ENCODE results near the gene MTHFSD. TPM values are rescaled to one million over a fixed set of nuclear protein-coding genes. Genes with fewer than 3 reads are reported as not detected.

The MTHFSD gene
- total RNA-seq, 1 experiment from 2014 or later, result 47.8 TPM

GRCh38 chr16:86500708-86501510 is 54.1 kb downstream of the MTHFSD start:
- Mint-ChIP-seq H3K27me3 (ENCODE audit: unreplicated experiment) (peaks cover 99% of the 10 kb centered on the region), H3K27ac (ENCODE audit: unreplicated experiment) (no peak overlapping the region), H3K36me3 (ENCODE audit: insufficient read depth, unreplicated experiment) (peaks cover 3% of the 10 kb centered on the region), H3K4me1 (ENCODE audit: low read depth, unreplicated experiment) (peaks cover 8% of the 10 kb centered on the region), H3K4me3 (ENCODE audit: low read depth, unreplicated experiment) (no peak overlapping the region), H3K9me3 (ENCODE audit: low read depth, unreplicated experiment) (no peaks in the 10 kb centered on the region)
- TF ChIP-seq CTCF (IDR thresholded peaks at IDR 0.05; ENCODE audit: unreplicated experiment), result no peak
- CTCF ChIA-PET, result interaction anchor here (1.0 kb wide), 1 partner anchor 86 kb away, joined by 3 read pairs; no protein-coding TSS in a partner anchor
- intact Hi-C loops (cut with micrococcal nuclease; ENCODE audit: unreplicated experiment), result no loop called here
- BruUV-seq (replicated peaks), result no TSS peak
- no peak for DNase-seq

GRCh38 chr16:86499889-86500707 is 54.9 kb downstream of the MTHFSD start:
- CTCF ChIA-PET, result no interaction called here
- Mint-ChIP-seq H3K9me3 (ENCODE audit: low read depth, unreplicated experiment) (no peaks in the 10 kb centered on the region), H3K27ac (ENCODE audit: unreplicated experiment) (no peak overlapping the region), H3K4me1 (ENCODE audit: low read depth, unreplicated experiment) (peaks cover 8% of the 10 kb centered on the region), H3K4me3 (ENCODE audit: low read depth, unreplicated experiment) (no peak overlapping the region), H3K27me3 (ENCODE audit: unreplicated experiment) (peaks cover 99% of the 10 kb centered on the region), H3K36me3 (ENCODE audit: insufficient read depth, unreplicated experiment) (peaks cover 3% of the 10 kb centered on the region)
- intact Hi-C loops (cut with micrococcal nuclease; ENCODE audit: unreplicated experiment), result no loop called here
- no peak for DNase-seq
- no TSS peak for BruUV-seq (replicated peaks)
- TF ChIP-seq CTCF (IDR thresholded peaks at IDR 0.05; ENCODE audit: unreplicated experiment), result no peak

GRCh38 chr16:86499440-86499786 is 55.6 kb downstream of the MTHFSD start:
- no peak overlapping the region for H3K4me3 Mint-ChIP-seq (ENCODE audit: low read depth, unreplicated experiment)
- BruUV-seq (replicated peaks), result no TSS peak
- no peak for DNase-seq
- peaks cover 99% of the 10 kb centered on the region for H3K27me3 Mint-ChIP-seq (ENCODE audit: unreplicated experiment)
- H3K27ac Mint-ChIP-seq (ENCODE audit: unreplicated experiment), result no peak overlapping the region
- intact Hi-C loops (cut with micrococcal nuclease; ENCODE audit: unreplicated experiment), result no loop called here
- CTCF ChIA-PET, result no interaction called here
- peaks cover 8% of the 10 kb centered on the region for H3K4me1 Mint-ChIP-seq (ENCODE audit: low read depth, unreplicated experiment)
- peaks cover 3% of the 10 kb centered on the region for H3K36me3 Mint-ChIP-seq (ENCODE audit: insufficient read depth, unreplicated experiment)
- H3K9me3 Mint-ChIP-seq (ENCODE audit: low read depth, unreplicated experiment), result no peaks in the 10 kb centered on the region
- no peak for TF ChIP-seq CTCF (IDR thresholded peaks at IDR 0.05; ENCODE audit: unreplicated experiment)

GRCh38 chr16:86498671-86499439 is 56.2 kb downstream of the MTHFSD start:
- no peak overlapping the region for H3K4me3 Mint-ChIP-seq (ENCODE audit: low read depth, unreplicated experiment)
- H3K27me3 Mint-ChIP-seq (ENCODE audit: unreplicated experiment), result peaks cover 99% of the 10 kb centered on the region
- no TSS peak for BruUV-seq (replicated peaks)
- no peaks in the 10 kb centered on the region for H3K9me3 Mint-ChIP-seq (ENCODE audit: low read depth, unreplicated experiment)
- no peak for DNase-seq
- TF ChIP-seq CTCF (IDR thresholded peaks at IDR 0.05; ENCODE audit: unreplicated experiment), result no peak
- CTCF ChIA-PET, result no interaction called here
- intact Hi-C loops (cut with micrococcal nuclease; ENCODE audit: unreplicated experiment), result no loop called here
- H3K27ac Mint-ChIP-seq (ENCODE audit: unreplicated experiment), result no peak overlapping the region
- H3K36me3 Mint-ChIP-seq (ENCODE audit: insufficient read depth, unreplicated experiment), result peaks cover 3% of the 10 kb centered on the region
- peaks cover 8% of the 10 kb centered on the region for H3K4me1 Mint-ChIP-seq (ENCODE audit: low read depth, unreplicated experiment)

Data from Calu3 (cell line).